ENCODE measurements around the gene PARD3B. TPM values are rescaled to one million over a fixed set of nuclear protein-coding genes. Genes with fewer than 3 reads are reported as not detected.

PARD3B gene
- total and polyA plus RNA-seq, 2 of the 8 experiments (the other 6 are each of a cell fraction or from before 2014, with no cell fraction given) = 1.2 to 5.7 TPM

DNA sequence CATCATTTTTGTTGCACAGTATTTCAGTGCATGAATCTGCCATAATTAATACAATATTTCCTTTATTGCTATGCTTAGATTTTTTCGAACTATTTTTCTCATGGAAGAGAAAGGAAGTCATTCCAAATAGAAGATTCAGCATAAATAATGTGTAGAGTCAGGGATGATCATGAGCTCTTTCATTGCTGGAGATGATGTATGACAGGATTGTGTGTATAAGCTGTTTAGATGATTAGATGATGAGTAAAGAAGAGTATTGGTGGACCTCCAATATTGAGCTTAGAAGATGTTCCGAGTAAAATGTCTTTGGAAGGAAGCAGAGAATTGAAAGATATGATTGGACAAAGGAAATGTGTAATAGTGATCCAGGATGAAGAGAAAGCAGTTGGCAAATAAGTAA, 364.5 kb downstream of the PARD3B start:
- no peak overlapping the region for H2BK15ac ChIP-seq (ENCODE audit: low read length)
- no peak overlapping the region for H3K4me2 ChIP-seq (ENCODE audit: insufficient read depth in 1 of 2, low read depth in 2 of 2, low read length in 2 of 2)
- H2BK12ac ChIP-seq (ENCODE audit: low read depth, low read length) = no peak overlapping the region
- no peaks in the 10 kb centered on the region for H3K4me1 ChIP-seq (replicated peaks in 1 of 4; ENCODE audit: control insufficient read depth in 3 of 4, insufficient read depth in 4 of 4, low read length in 3 of 4)
- H2BK5ac ChIP-seq (ENCODE audit: low read depth, low read length) = no peak overlapping the region
- H2BK120ac ChIP-seq (replicated peaks; ENCODE audit: low read depth, low read length) = no peak overlapping the region
- H3K14ac ChIP-seq (ENCODE audit: insufficient read length) = no peak overlapping the region
- H3K56ac ChIP-seq (replicated peaks; ENCODE audit: insufficient read length, low read depth, low read length) = no peak overlapping the region
- no peaks in the 10 kb centered on the region for H3K9me3 ChIP-seq (ENCODE audit: insufficient read depth in 2 of 2, low read depth in 1 of 2, low read length in 1 of 2)
- H3K4ac ChIP-seq (replicated peaks; ENCODE audit: insufficient read length, low read depth, low read length) = no peak overlapping the region
- no peaks in the 10 kb centered on the region for H4K20me1 ChIP-seq (replicated peaks in 1 of 2; ENCODE audit: control insufficient read depth in 1 of 2, insufficient read depth in 2 of 2, low read length in 2 of 2)
- H3K23ac ChIP-seq (ENCODE audit: insufficient read length) = no peak overlapping the region
- no peak overlapping the region for H4K91ac ChIP-seq (replicated peaks; ENCODE audit: insufficient read length, low read length)
- H2BK20ac ChIP-seq (ENCODE audit: low read length) = no peak overlapping the region
- no peak overlapping the region for H2AFZ ChIP-seq (ENCODE audit: low read length)
- H4K5ac ChIP-seq (ENCODE audit: insufficient read length, low read depth, low read length) = no peak overlapping the region
- H3K23me2 ChIP-seq (ENCODE audit: low read depth, low read length) = no peaks in the 10 kb centered on the region
- 0 out of 7 replicates have a peak, but pooled peaks cover 0 to 2% (median 0%) of the 10 kb centered on the region in 4 experiments for H3K27me3 ChIP-seq (replicated peaks in 1 of 4; ENCODE audit: control insufficient read depth in 3 of 4, extremely low read depth in 1 of 4, insufficient read depth in 3 of 4, low read length in 3 of 4)
- FAIRE-seq (no peak), DNase-seq (ENCODE audit: low read depth in 1 of 2, low spot score in 2 of 2) (no peak)
- no peak overlapping the region for H3K27ac ChIP-seq (ENCODE audit: low read depth, low read length)
- H3K18ac ChIP-seq (ENCODE audit: extremely low read depth, low read length) = no peak overlapping the region
- H3K79me2 ChIP-seq (ENCODE audit: control insufficient read depth in 1 of 2, insufficient read depth in 2 of 2, low read length in 2 of 2) = no peaks in the 10 kb centered on the region
- no peaks in the 10 kb centered on the region; the same call in 1 of the 2 replicates for H3K79me1 ChIP-seq (ENCODE audit: low read depth, low read length)
- TF ChIP-seq EGR1 (IDR thresholded peaks at IDR 0.05; ENCODE audit: borderline replicate concordance, low read depth, low read length) (no peak), POLR2A (IDR thresholded peaks at IDR 0.05; ENCODE audit: control extremely low read depth in 1 of 2, low read depth in 2 of 2, low read length in 2 of 2) (no peak), CBX8 (IDR thresholded peaks at IDR 0.05; ENCODE audit: borderline replicate concordance, low read depth, low read length) (no peak), TCF12 (IDR thresholded peaks at IDR 0.05; ENCODE audit: low read depth, low read length) (no peak), RFX5 (IDR thresholded peaks at IDR 0.05; ENCODE audit: borderline replicate concordance, low read depth, low read length) (no peak), RBBP5 (IDR thresholded peaks at IDR 0.05; ENCODE audit: borderline replicate concordance, low read depth, low read length) (no peak), CREB1 (IDR thresholded peaks at IDR 0.05) (no peak), JUN (IDR thresholded peaks at IDR 0.05; ENCODE audit: low read depth, low read length) (no peak), SP2 (IDR thresholded peaks at IDR 0.05; ENCODE audit: low read length) (no peak), KDM5A (IDR thresholded peaks at IDR 0.05; ENCODE audit: low read length) (no peak), SP1 (IDR thresholded peaks at IDR 0.05; ENCODE audit: low read depth, low read length) (no peak), EZH2 (IDR thresholded peaks at IDR 0.05; ENCODE audit: low read depth, low read length, severe bottlenecking) (no peak), PHF8 (conservative IDR thresholded peaks at IDR 0.05; ENCODE audit: low read depth, low read length) (no peak), ASH2L (IDR thresholded peaks at IDR 0.05; ENCODE audit: low read length) (no peak), NRF1 (IDR thresholded peaks at IDR 0.05; ENCODE audit: low read depth, low read length) (no peak), TAF1 (IDR thresholded peaks at IDR 0.05; ENCODE audit: low read depth, low read length) (no peak)
- H3K36me3 ChIP-seq (ENCODE audit: control insufficient read depth in 2 of 4, insufficient read depth in 4 of 4, low read length in 3 of 4) = no peaks in the 10 kb centered on the region
- CTCF ChIA-PET (ENCODE audit: partially characterized antibody) = interaction anchor here (1.1 kb wide), 1 partner anchor 769 kb away, joined by 3 read pairs; no protein-coding TSS in a partner anchor
- POLR2A ChIA-PET (ENCODE audit: partially characterized antibody) = no interaction called here
- no peak overlapping the region for H2AK5ac ChIP-seq (ENCODE audit: low read depth, low read length)
- no peak overlapping the region for H3K9ac ChIP-seq (replicated peaks in 1 of 4; ENCODE audit: extremely low read depth in 1 of 4, low read depth in 3 of 4, low read length in 3 of 4)
- no peak overlapping the region for H4K8ac ChIP-seq (ENCODE audit: extremely low read depth, insufficient read depth, low read length)
- WGBS, 2 experiments (ENCODE audit: extremely low coverage in 1 of 2, insufficient coverage in 1 of 2, insufficient read length in 1 of 2, insufficient replicate concordance in 2 of 2, low coverage in 1 of 2, low lambda C conversion rate in 2 of 2, missing lambda C conversion rate in 1 of 2) = 86% methylated on average over 2 of the region's 2 CpGs; no CpG with 5 or more reads in 1 of the 2 experiments
- no peak overlapping the region for H3K4me3 ChIP-seq (ENCODE audit: extremely low read depth in 1 of 4, insufficient read depth in 2 of 4, low read depth in 3 of 4, low read length in 4 of 4)

All from H1 (cell line).